GM19468 (cell line): ENCODE results near the gene DDHD1.
A peak's percentile ranks its signal among the peaks of the same experiment; 100 is the strongest.
"Not testable (repeated sequence)": the region's sequence is repeated elsewhere in the genome, so short reads cannot be mapped to it uniquely, and the experiment has no call there.

Experiments
- ATAC-seq: cut with Tn5 transposase; IDR thresholded peaks from one replicate; pipeline ENCODE4 v1.9.1; 2021; ENCODE audit warnings: mild to moderate bottlenecking, moderate library complexity, moderate number of reproducible peaks; ENCODE audit not compliant: unreplicated experiment; ENCODE audit errors: extremely low read depth

DDHD1 gene

DNA sequence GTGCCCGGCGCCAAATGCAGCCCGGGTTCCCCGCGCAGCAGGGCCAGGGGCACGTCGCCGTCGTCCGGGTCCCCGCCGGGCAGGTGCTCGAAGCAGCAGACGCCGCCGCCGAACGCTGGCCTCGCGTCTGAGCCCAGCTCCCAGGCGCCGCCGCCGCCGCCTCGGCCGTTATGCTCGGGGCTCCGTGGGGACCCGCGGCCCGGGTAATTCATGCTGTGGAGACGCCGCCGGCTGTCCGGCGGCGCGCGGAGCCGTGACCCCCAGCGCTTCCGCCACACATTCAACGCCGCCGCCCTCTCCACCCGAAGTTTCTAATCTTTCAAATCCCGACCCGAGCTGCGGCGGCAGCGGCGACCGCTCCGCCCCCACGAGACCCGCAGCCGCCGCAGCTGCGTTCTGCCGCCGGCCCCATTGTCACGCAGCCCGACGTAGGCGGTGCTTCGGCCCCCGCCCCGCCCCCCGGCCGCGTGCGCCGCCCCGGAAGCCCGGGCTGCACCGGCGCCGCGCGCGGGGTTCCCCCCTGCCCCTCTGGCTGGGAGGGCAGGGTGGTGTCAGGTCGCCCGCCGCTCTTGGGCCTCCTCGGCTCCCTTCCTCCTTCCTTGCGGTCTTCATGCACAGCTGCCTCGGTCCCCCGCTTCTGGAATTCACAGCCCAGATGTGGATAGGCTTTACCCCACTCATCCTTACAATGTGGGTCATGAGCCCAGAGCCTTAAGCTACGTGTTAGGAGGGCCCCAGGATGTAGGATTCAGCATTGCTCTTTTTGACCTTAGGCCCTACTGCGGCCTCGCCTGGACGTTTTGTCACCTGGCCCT lies at the start of gene DDHD1:
TSS of gene DDHD1 (minus strand) at position 437 of the 815 bp plus-strand sequence. CDS start at position 212, 225 bp downstream.
- peak; percentile 59 for ATAC-seq

DNA sequence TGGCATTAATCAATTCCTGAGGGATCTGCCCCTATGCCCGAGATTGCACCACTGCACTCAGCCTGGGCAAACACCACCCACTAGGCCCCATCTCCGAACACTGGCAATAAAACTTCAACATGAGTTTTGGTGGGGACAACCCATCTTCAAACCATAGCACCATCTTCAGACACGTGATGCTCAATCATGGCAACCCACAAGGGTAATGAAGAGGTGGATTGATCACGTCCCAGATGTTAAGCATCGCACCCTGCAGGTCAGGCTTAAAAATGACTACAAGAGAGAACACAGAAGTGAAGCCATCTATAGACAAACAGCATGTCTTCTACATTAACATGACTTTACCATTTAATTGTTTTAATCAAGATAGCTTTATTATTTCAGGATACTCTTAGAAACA lies 42.8 kb upstream of the DDHD1 start:
- ATAC-seq = no peak

DNA sequence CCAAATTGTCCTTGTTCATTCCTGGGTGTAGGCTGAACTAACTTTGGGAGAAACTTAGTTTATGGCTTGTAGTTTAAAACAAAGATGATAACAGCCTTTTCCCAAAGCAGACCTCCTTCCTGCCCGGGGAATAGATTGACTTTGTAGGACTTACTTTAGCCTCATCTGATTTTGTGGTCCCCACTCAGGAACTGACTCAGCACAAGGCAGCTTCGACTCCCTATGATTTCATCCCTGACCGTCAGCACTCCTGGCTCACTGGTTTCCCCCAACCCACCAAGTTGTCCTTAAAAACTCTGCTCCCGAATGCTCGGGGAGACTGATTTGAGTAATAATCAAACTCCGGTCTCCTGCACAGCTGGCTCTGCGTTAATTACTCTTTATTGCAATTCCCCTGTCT lies 40.1 kb upstream of the DDHD1 start:
- ATAC-seq = no peak

DNA sequence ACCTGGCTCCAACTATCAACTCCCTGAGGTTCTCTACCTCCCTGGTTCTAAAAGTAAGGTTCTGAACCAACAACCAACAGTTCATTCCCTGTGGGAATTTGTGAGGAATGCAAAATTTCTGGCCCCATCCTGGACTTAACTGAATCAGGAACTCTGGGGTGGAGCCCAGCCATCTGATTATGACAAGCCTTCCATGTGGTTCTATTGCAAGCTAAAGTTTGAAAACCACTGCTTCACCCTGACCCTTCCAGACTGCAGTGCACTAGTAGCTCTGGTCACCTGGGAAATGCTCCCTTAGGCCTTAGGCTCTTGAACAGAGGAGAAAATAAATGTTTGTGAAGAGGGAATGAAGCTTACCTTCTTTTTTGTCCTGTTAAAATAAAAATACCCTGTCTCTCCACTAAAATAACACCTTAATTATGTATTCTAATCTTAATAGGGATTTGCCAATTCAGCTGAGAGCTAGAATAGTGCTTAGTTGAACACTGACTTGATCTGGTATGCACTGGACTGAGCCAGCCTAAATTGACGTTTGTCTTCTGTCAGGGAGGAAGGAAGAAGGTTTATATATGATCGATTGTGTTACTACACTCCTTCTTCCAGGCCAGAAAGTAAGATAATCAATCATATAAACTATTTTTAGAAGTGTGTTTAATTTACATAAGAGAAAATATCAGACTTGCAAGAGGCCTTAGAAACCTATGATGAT lies 39.1 kb upstream of the DDHD1 start:
- ATAC-seq = no peak

- no peak for ATAC-seq
Observed at GRCh38 chr14:53190938-53191337, 37.8 kb upstream of the DDHD1 start.

- no peak for ATAC-seq
Observed at GRCh38 chr14:53187921-53188463, 34.9 kb upstream of the DDHD1 start.

DNA sequence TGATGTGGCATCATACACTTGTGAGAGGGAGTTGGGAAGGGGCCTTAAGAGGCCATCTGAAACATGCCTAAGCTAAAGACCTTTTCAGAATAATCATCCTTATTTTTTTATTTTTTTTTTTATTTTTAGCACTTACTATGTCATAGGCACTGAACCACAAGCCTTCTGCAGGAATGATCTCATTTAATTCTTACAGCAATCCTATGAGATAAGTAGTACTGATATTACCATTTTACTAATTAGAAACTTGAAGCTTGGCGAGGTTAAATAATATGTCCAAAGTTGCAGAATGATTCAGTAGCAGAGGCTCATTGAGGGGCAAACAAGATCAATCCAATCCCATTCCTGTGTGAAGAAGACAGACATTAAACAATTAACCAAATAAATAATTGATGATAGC lies 33.4 kb upstream of the DDHD1 start:
- no peak for ATAC-seq

DNA sequence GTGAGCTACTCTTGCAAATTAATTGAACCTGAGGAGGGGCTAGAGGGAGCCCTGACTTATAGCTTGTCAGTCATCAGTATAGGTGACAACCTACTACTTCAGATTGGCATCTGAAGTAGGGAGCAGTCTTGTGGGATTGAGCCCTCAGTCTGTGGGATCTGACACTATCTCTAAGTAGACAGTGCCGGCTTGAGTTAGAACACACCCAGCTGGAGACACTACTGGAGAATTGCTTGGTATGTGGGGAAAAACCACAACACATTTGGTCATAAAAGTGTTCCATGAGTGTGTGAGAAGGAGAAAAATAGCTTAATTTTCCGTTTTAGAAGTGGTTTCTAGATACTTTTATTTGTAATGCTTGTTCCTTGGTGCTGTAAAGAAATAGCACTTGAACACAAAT lies 30.5 kb upstream of the DDHD1 start:
- ATAC-seq = no peak

- no peak for ATAC-seq
Observed at GRCh38 chr14:53183056-53183455, 29.9 kb upstream of the DDHD1 start.

- ATAC-seq = not testable (repeated sequence)
Observed at GRCh38 chr14:53181463-53182081, 28.4 kb upstream of the DDHD1 start.

- no peak for ATAC-seq
Observed at GRCh38 chr14:53180272-53181221, 27.4 kb upstream of the DDHD1 start.

- not testable (repeated sequence) for ATAC-seq
Observed at GRCh38 chr14:53179486-53180005, 26.4 kb upstream of the DDHD1 start.

DNA sequence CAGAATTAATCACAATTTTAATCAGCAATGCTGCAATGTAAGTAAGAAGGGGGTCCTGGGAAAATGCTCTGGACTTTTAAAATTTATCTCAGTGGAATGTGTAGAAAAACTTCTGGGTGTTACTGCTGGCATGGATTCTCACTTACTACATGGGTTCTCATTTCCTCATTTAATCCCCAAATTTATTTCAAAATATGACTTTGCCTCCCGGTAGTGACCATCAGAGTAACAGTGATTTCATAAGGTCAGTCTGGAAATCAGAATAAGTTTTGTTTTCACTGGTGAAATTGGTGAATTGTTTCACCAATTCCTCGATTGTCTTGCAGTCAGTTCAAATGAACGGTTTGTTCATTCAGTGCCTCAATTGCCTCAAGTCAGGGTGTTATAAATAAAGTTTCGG lies 22.3 kb upstream of the DDHD1 start:
- no peak for ATAC-seq

DNA sequence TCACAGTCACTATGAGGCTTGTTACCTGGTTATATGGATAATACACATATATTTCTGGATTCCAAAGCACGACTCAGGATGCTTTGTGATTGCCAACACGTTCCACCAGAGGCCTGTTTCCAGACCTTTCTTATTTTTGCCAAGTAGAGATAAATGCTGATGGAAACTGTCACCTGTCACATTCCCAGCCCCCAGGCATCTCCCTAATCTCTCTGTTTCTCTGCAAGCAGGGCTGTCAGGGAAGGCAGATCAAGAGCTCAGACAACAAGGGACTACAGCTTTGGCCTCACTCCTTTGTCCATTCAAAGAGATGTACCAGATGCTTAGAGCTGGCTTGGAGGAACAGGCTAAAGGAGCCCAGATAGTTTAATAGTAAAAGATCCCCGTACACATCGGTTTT lies 21.8 kb upstream of the DDHD1 start:
- no peak for ATAC-seq

- no peak for ATAC-seq
Observed at GRCh38 chr14:53168786-53169185, 15.7 kb upstream of the DDHD1 start.

- no peak for ATAC-seq
Observed at GRCh38 chr14:53167602-53168328, 14.6 kb upstream of the DDHD1 start.

- no peak for ATAC-seq
Observed at GRCh38 chr14:53161758-53162435, 8.8 kb upstream of the DDHD1 start.

GRCh38 chr14:53156238-53156637 lies 3.1 kb upstream of the DDHD1 start:
- no peak for ATAC-seq
